Activated T-cell treated with anti-CD3 and anti-CD28 coated beads, Interleukin-2, amount 50 U/mL, for 4 hours (primary cell): Measurements from ENCODE around the gene RBM5. TPM values are rescaled to one million over a fixed set of nuclear protein-coding genes. Genes with fewer than 3 reads are reported as not detected.

Experiments used
- ATAC-seq, 2 donors: fragments of 200-7000 bp; cut with Tn5 transposase; one replicate each; pipeline ENCODE4 v1.10.0; 2021
- DNase-seq: peaks from one replicate; pipeline ENCODE4 v3.0.0-alpha.2; 2020
- H3K27me3 Mint-ChIP-seq: one replicate; pipeline ENCODE4 v1.8.0; 2021; ENCODE audit warnings: low read depth, mixed read lengths
- H3K36me3 Mint-ChIP-seq: one replicate; pipeline ENCODE4 v1.8.0; 2022; ENCODE audit warnings: mixed read lengths; ENCODE audit not compliant: insufficient read depth
- H3K4me1 Mint-ChIP-seq: one replicate; pipeline ENCODE4 v1.8.0; 2021; ENCODE audit warnings: low read depth, mixed read lengths
- H3K4me3 Mint-ChIP-seq: one replicate; pipeline ENCODE4 v1.8.0; 2021; ENCODE audit warnings: mild to moderate bottlenecking, moderate library complexity, mixed read lengths
- H3K9me3 Mint-ChIP-seq: one replicate; pipeline ENCODE4 v1.8.0; 2021; ENCODE audit warnings: mixed read lengths
- total RNA-seq, 3 donors: library from RNA; stranded (reverse); gene quantifications; one replicate each; pipeline ENCODE4 v1.2.1, GENCODE V29; 2021

The RBM5 gene
- total RNA-seq, 3 donors from 2014 or later = 96.6 to 122 (median 112) TPM

DNA sequence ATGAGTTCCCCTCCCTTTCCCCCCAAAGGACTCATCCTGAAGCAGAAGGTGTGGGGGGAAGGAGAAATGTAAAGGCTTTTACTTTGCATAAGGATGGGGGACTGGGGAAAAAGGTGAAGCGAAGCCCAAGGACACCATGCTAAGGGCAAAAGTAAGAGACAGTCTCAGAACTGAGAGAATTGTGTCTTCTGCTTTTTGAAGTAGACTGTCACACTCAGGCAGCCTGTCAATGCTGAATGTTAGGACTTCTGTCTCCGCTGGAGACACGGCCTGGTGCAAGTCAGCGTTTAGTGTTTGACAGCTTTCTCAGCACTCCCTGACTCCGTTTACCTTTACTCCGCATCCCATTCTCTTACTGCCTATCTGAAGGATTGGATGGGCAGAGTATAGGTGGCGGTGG, 13.8 kb downstream of the RBM5 start:
- ATAC-seq (no peak), DNase-seq (no peak)
- Mint-ChIP-seq H3K36me3 (peaks cover 57% of the 10 kb centered on the region), H3K9me3 (no peaks in the 10 kb centered on the region), H3K4me3 (no peak overlapping the region), H3K4me1 (peaks cover 4% of the 10 kb centered on the region), H3K27me3 (no peaks in the 10 kb centered on the region)

DNA sequence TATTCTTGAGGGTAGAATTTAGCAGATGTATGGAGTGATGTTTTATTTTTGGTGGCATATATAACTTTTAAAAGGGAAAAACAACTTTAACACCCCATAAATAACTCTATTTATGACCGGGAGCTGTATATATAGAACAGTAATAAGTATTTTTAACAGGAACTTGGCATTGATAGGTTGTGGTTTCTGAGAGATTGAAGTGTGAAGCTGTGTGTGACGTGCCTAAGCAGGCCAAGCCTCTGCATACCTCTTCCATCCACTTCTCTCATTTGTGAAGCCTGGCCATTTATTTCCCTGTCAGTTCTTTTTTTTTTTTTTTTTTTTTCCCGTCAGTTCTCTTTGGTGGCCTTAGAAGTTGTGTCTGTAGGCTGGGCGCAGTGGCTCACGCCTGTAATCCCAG, 23.0 kb downstream of the RBM5 start:
- H3K27me3 Mint-ChIP-seq = no peaks in the 10 kb centered on the region
- no peak for ATAC-seq
- H3K36me3 Mint-ChIP-seq = peaks cover 68% of the 10 kb centered on the region

DNA sequence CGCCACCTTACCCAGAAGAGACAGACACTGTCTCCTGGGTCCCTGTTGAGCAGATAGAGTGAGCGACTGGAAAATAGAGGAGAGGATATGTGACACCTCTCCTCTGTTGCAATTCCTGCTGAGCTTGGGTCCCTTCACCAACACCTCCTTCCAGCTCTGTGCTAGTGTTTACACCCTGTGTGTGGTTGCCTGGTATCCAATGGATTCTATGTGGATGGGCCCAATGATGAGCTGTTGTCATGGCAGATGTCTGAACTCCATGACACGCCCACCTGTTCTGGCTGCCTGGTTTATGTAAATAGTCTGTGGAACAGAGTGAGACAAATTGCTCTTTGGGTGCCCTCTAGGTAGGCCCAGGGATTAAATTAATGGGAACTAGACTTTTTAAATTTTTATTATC, 23.7 kb downstream of the RBM5 start:
- no peak for ATAC-seq
- no peak overlapping the region for H3K4me3 Mint-ChIP-seq
- DNase-seq = no peak
- no peaks in the 10 kb centered on the region for H3K27me3 Mint-ChIP-seq
- H3K9me3 Mint-ChIP-seq = no peaks in the 10 kb centered on the region
- H3K4me1 Mint-ChIP-seq = no peaks in the 10 kb centered on the region
- peaks cover 68% of the 10 kb centered on the region for H3K36me3 Mint-ChIP-seq

More for the DNA sequence above, 23.0 kb downstream of the RBM5 start:
- Mint-ChIP-seq H3K4me1 (no peaks in the 10 kb centered on the region), H3K9me3 (no peaks in the 10 kb centered on the region), H3K4me3 (no peak overlapping the region)
- DNase-seq = no peak

DNA sequence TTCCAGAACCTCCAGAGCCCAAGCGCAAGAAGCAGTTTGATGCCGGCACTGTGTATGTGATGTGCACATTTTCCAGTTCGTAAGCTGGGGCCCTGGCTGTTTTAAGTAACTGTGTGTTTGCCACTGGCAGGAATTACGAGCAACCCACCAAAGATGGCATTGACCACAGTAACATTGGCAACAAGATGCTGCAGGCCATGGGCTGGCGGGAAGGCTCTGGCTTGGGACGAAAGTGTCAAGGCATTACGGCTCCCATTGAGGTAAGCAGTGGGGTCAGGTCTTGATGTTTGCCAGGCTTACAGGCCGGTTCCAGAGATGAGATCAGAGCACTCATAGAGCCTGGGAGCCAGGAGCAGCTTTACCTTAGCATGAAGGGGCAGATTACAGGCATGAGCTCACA, 28.4 kb downstream of the RBM5 start:
- no peaks in the 10 kb centered on the region for H3K4me1 Mint-ChIP-seq
- no peak overlapping the region for H3K4me3 Mint-ChIP-seq
- no peak for DNase-seq
- H3K9me3 Mint-ChIP-seq = no peaks in the 10 kb centered on the region
- H3K27me3 Mint-ChIP-seq = no peaks in the 10 kb centered on the region
- H3K36me3 Mint-ChIP-seq = peaks cover 50% of the 10 kb centered on the region
- no peak for ATAC-seq

DNA sequence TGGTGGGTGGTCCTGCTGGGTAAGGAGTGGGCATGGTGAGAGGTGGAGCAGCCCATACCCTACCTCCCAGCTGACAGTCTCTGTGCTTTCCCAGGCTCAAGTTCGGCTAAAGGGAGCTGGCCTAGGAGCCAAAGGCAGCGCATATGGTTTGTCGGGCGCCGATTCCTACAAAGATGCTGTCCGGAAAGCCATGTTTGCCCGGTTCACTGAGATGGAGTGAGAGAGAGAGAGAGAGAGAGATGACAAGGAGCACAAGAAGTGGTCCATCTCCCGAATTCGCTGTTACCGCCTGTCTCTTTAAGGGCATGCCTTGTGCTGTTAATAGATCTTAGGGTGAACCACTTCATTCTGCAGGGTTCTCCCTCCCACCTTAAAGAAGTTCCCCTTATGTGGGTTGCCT, 29.5 kb downstream of the RBM5 start:
- Mint-ChIP-seq H3K4me1 (peaks cover 2% of the 10 kb centered on the region), H3K9me3 (no peaks in the 10 kb centered on the region), H3K27me3 (no peaks in the 10 kb centered on the region), H3K36me3 (peaks cover 48% of the 10 kb centered on the region), H3K4me3 (no peak overlapping the region)
- ATAC-seq (no peak), DNase-seq (no peak)

DNA sequence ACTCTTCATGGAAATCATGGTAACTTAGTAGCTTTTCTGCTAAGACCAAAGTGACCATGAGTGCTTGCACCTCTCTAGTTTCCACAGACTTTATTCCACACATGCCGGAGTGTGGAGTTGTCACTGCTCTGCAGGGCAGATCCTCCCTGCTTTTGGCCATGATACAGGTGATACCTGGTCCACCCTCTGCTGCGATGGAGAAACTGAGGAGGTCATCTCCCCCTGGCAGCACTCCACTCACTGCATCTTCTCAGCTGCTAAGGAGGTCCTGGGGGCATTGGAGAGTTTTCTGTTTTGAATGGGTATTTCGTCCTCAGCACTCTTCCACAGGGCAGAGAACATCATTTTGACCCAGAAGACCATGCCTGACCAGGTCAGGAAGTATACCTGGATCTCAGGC, 31.1 kb downstream of the RBM5 start:
- Mint-ChIP-seq H3K4me1 (peaks cover 2% of the 10 kb centered on the region), H3K36me3 (peaks cover 36% of the 10 kb centered on the region), H3K4me3 (no peak overlapping the region), H3K9me3 (no peaks in the 10 kb centered on the region), H3K27me3 (no peaks in the 10 kb centered on the region)
- DNase-seq = no peak
- no peak for ATAC-seq

DNA sequence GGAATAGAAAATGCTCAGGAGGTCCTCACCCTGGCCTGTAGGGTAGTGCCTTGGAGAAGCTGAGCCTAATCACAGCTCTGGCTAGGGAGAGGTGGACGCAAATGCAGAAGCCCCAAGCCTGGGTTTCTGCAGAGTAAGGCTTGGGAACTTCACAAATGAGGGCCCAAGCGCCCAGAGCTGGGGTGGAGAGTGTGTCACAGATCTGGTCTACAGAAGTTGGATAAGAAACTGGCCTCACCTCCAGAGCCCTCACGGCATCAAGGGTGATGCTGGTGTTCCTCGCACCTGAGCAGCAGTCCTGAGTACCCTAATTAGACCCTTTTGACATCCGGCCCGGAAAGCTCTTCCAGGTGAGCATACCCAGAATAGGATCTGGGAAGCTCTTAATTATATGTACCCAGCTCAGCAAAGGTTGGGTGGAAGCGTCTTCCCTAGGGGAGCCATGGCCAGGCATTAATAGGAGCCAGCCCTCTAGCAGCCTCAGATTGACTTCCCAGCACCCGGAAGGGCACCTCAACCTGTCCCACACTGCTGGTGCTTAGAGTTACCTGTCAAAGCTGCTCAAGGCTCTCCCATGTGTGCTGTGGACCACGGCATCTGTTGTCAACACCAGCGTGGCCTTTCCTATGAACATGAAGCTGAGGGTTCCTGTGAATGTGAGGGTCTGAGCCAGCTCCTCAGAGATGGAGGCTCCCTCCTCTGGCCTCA, 31.8 kb downstream of the RBM5 start:
- ATAC-seq (no peak), DNase-seq (no peak)
- Mint-ChIP-seq H3K4me1 (peaks cover 2% of the 10 kb centered on the region), H3K9me3 (no peaks in the 10 kb centered on the region), H3K27me3 (no peaks in the 10 kb centered on the region), H3K36me3 (peaks cover 31% of the 10 kb centered on the region), H3K4me3 (no peak overlapping the region)

DNA sequence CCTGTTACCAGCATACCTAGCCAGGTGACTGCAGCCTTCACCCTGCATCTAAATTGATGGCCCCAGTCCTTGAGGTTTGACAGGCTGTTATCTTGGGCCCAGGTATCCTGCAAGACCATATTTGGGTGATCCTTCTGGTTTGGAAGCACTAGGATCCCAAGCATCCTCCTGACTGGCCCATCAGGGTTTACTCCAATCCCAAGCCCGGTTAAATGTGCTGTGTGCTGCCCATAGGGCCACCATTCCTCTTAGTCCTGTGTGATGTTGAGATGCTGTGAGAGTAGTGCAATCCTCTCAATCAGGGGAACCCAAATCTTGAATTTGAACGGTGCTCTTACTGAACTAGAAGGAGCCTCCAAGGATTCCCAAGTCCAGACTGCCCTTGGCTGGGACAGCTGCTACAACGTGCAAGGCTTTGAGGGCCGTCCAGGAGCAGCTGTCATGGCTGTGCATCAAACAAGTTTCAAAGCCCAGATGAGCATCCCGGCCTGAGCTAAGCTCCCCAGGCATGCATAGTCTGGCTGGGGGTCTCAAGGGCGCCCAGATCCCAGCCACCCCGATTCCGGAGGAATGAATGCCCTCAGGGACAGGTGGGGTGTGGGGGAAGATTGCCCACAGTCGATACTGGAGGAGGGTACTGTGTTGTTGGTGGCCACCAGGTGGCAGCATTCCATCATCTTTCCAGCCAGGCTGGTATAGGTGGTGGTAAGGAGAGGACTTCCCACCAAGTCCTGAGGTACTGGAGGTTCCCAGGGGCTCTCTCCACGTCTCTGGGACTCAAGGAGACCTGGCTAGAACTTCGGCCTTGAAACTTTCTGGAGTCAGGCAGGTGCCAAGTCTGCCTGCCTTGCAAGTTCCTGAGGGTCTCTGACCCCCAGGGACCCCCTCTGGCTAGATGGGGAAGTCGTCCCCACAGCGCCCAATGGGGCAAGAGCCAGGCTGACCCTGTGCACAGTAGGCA, 32.6 kb downstream of the RBM5 start:
- Mint-ChIP-seq H3K36me3 (peaks cover 23% of the 10 kb centered on the region), H3K4me3 (no peak overlapping the region), H3K27me3 (no peaks in the 10 kb centered on the region), H3K4me1 (peaks cover 2% of the 10 kb centered on the region), H3K9me3 (no peaks in the 10 kb centered on the region)
- DNase-seq = peak; percentile 64
- peak; percentile 87 to 91 for ATAC-seq

DNA sequence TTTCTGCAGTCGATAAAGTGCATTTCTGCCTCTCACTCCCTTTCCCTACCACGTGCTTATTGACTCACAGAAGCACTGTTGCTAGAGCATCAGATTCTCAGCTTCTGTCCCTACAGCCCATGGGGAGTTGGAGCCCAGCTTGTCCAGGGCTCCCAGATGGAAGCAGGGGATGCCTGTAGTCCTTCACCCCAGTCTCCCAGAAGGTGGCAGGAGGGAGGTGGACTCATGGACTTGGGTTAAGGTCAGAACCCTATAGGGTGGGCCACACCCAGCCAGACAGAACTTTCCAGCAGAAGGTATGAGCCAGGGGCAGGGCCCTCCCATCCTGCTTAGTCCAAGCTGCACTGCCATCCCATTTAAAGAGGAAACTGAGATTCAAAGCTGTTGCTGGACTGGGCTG, 33.4 kb downstream of the RBM5 start:
- ATAC-seq = no peak
- no peaks in the 10 kb centered on the region for H3K27me3 Mint-ChIP-seq

DNA sequence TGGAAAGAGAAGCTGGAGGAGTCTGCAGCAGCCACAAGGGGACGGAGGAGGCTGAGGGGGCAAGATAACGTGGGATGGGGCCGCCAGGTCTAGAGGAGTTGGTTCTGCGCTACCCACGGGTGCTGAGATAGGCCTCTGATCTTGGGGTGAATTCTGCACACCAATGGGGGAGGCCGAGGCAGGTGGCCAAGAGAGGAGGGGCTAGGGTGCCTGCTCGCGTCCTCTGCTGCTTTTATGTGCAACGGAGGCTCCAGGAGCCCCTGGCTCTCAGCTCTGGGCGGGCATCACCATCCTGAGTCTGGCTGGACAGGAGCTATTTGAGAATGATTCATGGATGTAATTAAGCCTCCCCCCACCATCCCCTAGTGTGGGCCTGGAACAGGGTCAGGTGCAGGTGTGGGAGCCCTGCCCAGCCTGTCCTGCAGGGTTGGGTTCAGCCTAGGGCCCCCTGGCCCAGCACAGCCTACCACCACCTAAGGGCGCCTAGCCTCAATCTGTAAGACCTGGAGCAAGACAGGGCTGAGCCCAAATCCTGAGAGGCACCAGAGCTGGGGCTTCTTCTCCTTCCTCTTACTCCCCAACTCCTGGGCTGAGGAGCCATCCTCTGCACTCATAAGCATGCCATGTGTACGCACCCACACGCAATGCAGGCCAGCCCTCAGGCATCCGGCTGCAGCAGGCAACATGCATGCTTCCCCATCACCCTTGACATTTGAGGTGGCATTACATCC, 34.1 kb downstream of the RBM5 start:
- no peak for ATAC-seq
- Mint-ChIP-seq H3K27me3 (no peaks in the 10 kb centered on the region), H3K36me3 (peaks cover 15% of the 10 kb centered on the region), H3K9me3 (no peaks in the 10 kb centered on the region), H3K4me3 (no peak overlapping the region), H3K4me1 (peaks cover 2% of the 10 kb centered on the region)
- DNase-seq = no peak

More for the DNA sequence above, 33.4 kb downstream of the RBM5 start:
- DNase-seq = no peak
- Mint-ChIP-seq H3K4me1 (peaks cover 2% of the 10 kb centered on the region), H3K4me3 (no peak overlapping the region), H3K9me3 (no peaks in the 10 kb centered on the region), H3K36me3 (peaks cover 18% of the 10 kb centered on the region)

DNA sequence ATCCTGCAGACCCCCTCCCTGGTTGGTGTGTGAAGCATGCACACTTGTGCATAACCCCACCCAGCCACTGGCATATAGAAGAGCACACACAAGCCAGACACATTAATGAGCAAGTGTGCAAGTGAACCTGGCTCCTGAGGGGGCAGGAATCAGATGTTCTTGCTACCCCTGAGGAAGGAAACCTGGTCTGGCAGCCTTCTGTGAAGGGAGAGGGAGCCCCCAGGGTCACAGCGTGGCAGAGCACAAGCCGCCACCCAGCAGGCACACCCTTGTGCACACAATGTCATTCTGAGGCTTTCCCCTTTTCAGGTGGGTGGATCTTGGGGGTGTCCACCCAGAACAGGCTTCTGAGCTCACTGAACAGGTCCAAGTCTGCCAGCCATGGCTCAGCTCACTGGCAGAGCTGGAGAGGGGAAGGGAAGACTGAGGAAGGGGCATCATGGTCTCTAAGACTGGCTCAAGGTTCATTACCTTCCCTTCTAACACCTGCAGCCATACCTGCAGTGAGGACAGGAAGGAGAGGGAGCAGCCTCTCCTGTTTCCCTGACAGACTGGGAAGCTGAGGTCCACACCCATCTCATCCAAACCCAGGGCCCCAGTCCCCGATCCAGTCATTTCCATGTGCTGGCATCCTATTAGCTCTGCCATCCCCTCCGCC, 34.8 kb downstream of the RBM5 start:
- no peaks in the 10 kb centered on the region for H3K9me3 Mint-ChIP-seq
- H3K4me3 Mint-ChIP-seq = no peak overlapping the region
- ATAC-seq (no peak), DNase-seq (no peak)
- H3K4me1 Mint-ChIP-seq = peaks cover 2% of the 10 kb centered on the region
- H3K27me3 Mint-ChIP-seq = no peaks in the 10 kb centered on the region
- peaks cover 9% of the 10 kb centered on the region for H3K36me3 Mint-ChIP-seq

DNA sequence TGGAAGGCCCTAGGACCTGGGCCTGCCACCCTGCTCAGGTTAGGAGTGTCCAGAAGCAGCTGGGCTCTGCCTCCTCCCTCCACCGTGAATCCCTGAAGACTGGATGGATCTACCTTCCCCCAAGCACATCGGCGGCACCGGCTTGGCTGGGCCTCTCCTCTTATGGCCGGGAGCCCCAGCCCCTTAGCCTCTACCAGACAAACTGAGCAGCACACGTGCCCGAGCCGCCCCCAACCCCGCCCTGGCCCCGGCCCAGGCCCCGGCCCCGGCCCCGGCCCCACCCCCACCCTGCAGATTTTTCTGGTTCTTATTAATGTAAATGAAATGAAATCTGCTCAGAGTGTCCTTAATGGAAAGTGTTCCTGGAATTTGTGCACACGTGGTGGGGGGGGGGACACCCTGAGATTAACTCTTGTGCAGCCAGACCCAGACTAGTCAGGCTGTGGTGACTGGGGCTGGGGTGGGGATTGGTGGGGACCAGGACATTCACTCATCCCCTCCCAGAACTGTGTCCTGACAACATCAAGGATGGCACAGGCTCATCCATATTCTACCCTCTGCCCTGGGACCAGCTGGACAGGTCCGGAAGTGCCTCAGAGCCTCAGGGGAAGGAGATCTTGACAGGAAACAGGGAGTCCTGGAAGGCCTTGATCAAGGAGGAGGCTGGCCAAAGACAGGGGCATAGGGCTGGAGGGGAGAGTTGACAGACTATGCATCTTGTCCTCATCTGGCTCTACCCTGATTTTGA, 35.5 kb downstream of the RBM5 start:
- H3K4me3 Mint-ChIP-seq = no peak overlapping the region
- peaks cover 6% of the 10 kb centered on the region for H3K36me3 Mint-ChIP-seq

DNA sequence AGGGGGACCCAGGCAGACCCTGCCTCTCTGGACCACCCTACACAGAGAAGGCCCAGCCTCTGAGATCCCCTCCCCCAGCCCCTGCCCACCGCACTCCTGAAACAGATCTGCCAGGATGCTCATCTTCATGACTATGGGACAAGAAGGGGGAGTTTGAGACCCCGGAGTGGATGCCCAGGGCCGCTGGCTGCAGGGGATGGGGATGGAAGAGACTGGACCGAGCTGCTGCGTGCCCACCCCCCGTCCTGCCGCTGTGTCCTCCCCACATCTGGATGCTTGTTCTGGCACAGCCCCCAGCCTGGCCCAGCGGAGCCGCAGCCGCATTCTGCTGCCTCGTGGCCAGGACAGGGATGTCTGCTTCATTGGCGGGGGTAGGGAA, 36.1 kb downstream of the RBM5 start:
- DNase-seq = no peak
- no peak overlapping the region for H3K4me3 Mint-ChIP-seq
- H3K4me1 Mint-ChIP-seq = peaks cover 2% of the 10 kb centered on the region
- H3K9me3 Mint-ChIP-seq = no peaks in the 10 kb centered on the region
- H3K36me3 Mint-ChIP-seq = peaks cover 4% of the 10 kb centered on the region
- H3K27me3 Mint-ChIP-seq = no peaks in the 10 kb centered on the region
- no peak for ATAC-seq

More for the DNA sequence above, 35.5 kb downstream of the RBM5 start:
- Mint-ChIP-seq H3K4me1 (peaks cover 2% of the 10 kb centered on the region), H3K9me3 (no peaks in the 10 kb centered on the region), H3K27me3 (no peaks in the 10 kb centered on the region)
- ATAC-seq (no peak), DNase-seq (no peak)
